Neural progenitor cell (in vitro differentiated cells): ENCODE measurements around the gene PLA2R1. TPM values are rescaled to one million over a fixed set of nuclear protein-coding genes. Genes with fewer than 3 reads are reported as not detected.
A peak's percentile ranks its signal among the peaks of the same experiment; 100 is the strongest.

Experiments
- DNase-seq: peaks from one replicate; pipeline ENCODE4 v3.0.0-alpha.2; 2016; ENCODE audit warnings: low spot score
- H2AFZ ChIP-seq: fragments of 200-600 bp; sonication (generic); replicated peaks from 2 replicates; pipeline ENCODE4 v1.6.1; 2016; ENCODE audit warnings: antibody characterized with exemption
- H3F3A ChIP-seq: fragments of 200-600 bp; sonication (generic); 2 replicates; pipeline ENCODE4 v1.6.1; 2016; ENCODE audit warnings: antibody characterized with exemption, low read depth
- H3K27ac ChIP-seq: fragments of 200-600 bp; sonication (generic); 2 replicates; pipeline ENCODE4 v1.5.1; 2016; ENCODE audit warnings: mild to moderate bottlenecking
- H3K27me3 ChIP-seq: fragments of 200-600 bp; sonication (generic); 2 replicates; pipeline ENCODE4 v1.6.1; 2016; ENCODE audit warnings: mild to moderate bottlenecking, moderate library complexity
- H3K36me3 ChIP-seq: fragments of 200-600 bp; sonication (generic); 2 replicates; pipeline ENCODE4 v1.5.1; 2016
- H3K4me1 ChIP-seq: fragments of 200-600 bp; sonication (generic); 2 replicates; pipeline ENCODE4 v1.6.1; 2016; ENCODE audit warnings: mixed run types
- H3K4me2 ChIP-seq: fragments of 200-600 bp; sonication (generic); 2 replicates; pipeline ENCODE4 v1.6.1; 2016
- H3K4me3 ChIP-seq: fragments of 200-600 bp; sonication (generic); 2 replicates; pipeline ENCODE4 v1.5.1; 2016
- H3K79me2 ChIP-seq: fragments of 200-600 bp; sonication (generic); 2 replicates; pipeline ENCODE4 v1.6.1; 2016; ENCODE audit warnings: low read depth
- H3K9ac ChIP-seq: fragments of 200-600 bp; sonication (generic); 2 replicates; pipeline ENCODE4 v1.6.1; 2016
- H3K9me3 ChIP-seq: fragments of 200-600 bp; sonication (generic); 2 replicates; pipeline ENCODE4 v1.5.1; 2016; ENCODE audit warnings: low read depth
- H4K20me1 ChIP-seq: fragments of 200-600 bp; sonication (generic); 2 replicates; pipeline ENCODE4 v1.6.1; 2016; ENCODE audit warnings: low read depth
- H3K27ac Mint-ChIP-seq: 3 replicates; pipeline ENCODE4 v1.8.0; 2021; ENCODE audit warnings: mixed read lengths
- H3K27me3 Mint-ChIP-seq: 2 replicates; pipeline ENCODE4 v1.8.0; 2022; ENCODE audit warnings: low read depth, mild to moderate bottlenecking, inconsistent platforms, moderate library complexity, mixed read lengths; ENCODE audit not compliant: insufficient read depth
- H3K36me3 Mint-ChIP-seq: 3 replicates; pipeline ENCODE4 v1.8.0; 2021; ENCODE audit warnings: mixed read lengths
- H3K4me1 Mint-ChIP-seq: 3 replicates; pipeline ENCODE4 v1.8.0; 2021; ENCODE audit warnings: mixed read lengths
- H3K4me3 Mint-ChIP-seq: 3 replicates; pipeline ENCODE4 v1.8.0; 2021; ENCODE audit warnings: mild to moderate bottlenecking, moderate library complexity, mixed read lengths
- H3K9me3 Mint-ChIP-seq: 3 replicates; pipeline ENCODE4 v1.8.0; 2020; ENCODE audit warnings: mixed read lengths
- CTCF ChIP-seq: fragments of 200-600 bp; sonication (generic); IDR thresholded peaks from 2 replicates; pipeline ENCODE4 v1.5.1; 2017; ENCODE audit warnings: antibody characterized with exemption, mild to moderate bottlenecking
- EZH2 ChIP-seq: fragments of 200-600 bp; sonication (generic); IDR thresholded peaks from 2 replicates; pipeline ENCODE4 v1.6.1; 2017; ENCODE audit warnings: antibody characterized with exemption, mild to moderate bottlenecking, moderate library complexity
- EZH2phosphoT487 ChIP-seq: fragments of 200-600 bp; sonication (generic); IDR thresholded peaks from 2 replicates; pipeline ENCODE4 v1.6.1; 2017; ENCODE audit warnings: antibody characterized with exemption
- total RNA-seq: library from RNA; depleted of rRNA; stranded (reverse); fragments of >200 nt; gene quantifications from 2 replicates; pipeline ENCODE4 v1.2.3, GENCODE V29; 2015; ENCODE audit warnings: low replicate concordance

Gene PLA2R1
- total RNA-seq, 1 donor from 2014 or later, result 0.45 TPM

GRCh38 chr2:160028431-160029269, 33.8 kb downstream of the PLA2R1 start:
- no peaks in the 10 kb centered on the region for H3K27me3 Mint-ChIP-seq
- no peak overlapping the region for H3K4me2 ChIP-seq
- no peaks in the 10 kb centered on the region for H3F3A ChIP-seq
- H3K36me3 Mint-ChIP-seq, result no peaks in the 10 kb centered on the region
- DNase-seq, result no peak
- H3K27ac Mint-ChIP-seq, result no peak overlapping the region
- TF ChIP-seq EZH2 (no peak), CTCF (no peak), EZH2phosphoT487 (no peak)
- no peak overlapping the region for H3K9ac ChIP-seq
- H3K4me1 Mint-ChIP-seq, result no peaks in the 10 kb centered on the region
- no peak overlapping the region for H3K4me3 Mint-ChIP-seq
- H3K79me2 ChIP-seq, result no peaks in the 10 kb centered on the region
- no peaks in the 10 kb centered on the region for H3K36me3 ChIP-seq
- no peaks in the 10 kb centered on the region for H4K20me1 ChIP-seq
- H3K9me3 ChIP-seq, result no peaks in the 10 kb centered on the region
- H2AFZ ChIP-seq, result no peak overlapping the region
- no peak overlapping the region for H3K27ac ChIP-seq
- H3K4me1 ChIP-seq, result no peaks in the 10 kb centered on the region
- no peak overlapping the region for H3K4me3 ChIP-seq
- no peaks in the 10 kb centered on the region for H3K9me3 Mint-ChIP-seq
- no peaks in the 10 kb centered on the region for H3K27me3 ChIP-seq

- no peaks in the 10 kb centered on the region for H4K20me1 ChIP-seq
- TF ChIP-seq EZH2phosphoT487 (no peak), CTCF (peak; percentile 57), EZH2 (no peak)
- no peaks in the 10 kb centered on the region for H3K4me1 Mint-ChIP-seq
Observed at GRCh38 chr2:160022162-160022561, 40.3 kb downstream of the PLA2R1 start.

GRCh38 chr2:160019374-160020090, 42.9 kb downstream of the PLA2R1 start:
- Histone ChIP-seq H3K36me3 (no peaks in the 10 kb centered on the region), H3K4me1 (no peaks in the 10 kb centered on the region), H3F3A (no peaks in the 10 kb centered on the region), H3K79me2 (no peaks in the 10 kb centered on the region), H3K9ac (no peak overlapping the region), H3K4me3 (no peak overlapping the region), H3K4me2 (no peak overlapping the region), H2AFZ (no peak overlapping the region), H3K27me3 (no peaks in the 10 kb centered on the region), H4K20me1 (no peaks in the 10 kb centered on the region), H3K9me3 (peaks cover 7% of the 10 kb centered on the region), H3K27ac (no peak overlapping the region)
- TF ChIP-seq EZH2phosphoT487 (no peak), EZH2 (no peak), CTCF (no peak)
- Mint-ChIP-seq H3K27me3 (no peaks in the 10 kb centered on the region), H3K36me3 (no peaks in the 10 kb centered on the region), H3K9me3 (peaks cover 10% of the 10 kb centered on the region), H3K27ac (no peak overlapping the region), H3K4me3 (no peak overlapping the region), H3K4me1 (no peaks in the 10 kb centered on the region)
- no peak for DNase-seq

More at GRCh38 chr2:160022162-160022561, 40.3 kb downstream of the PLA2R1 start:
- DNase-seq, result no peak
- Histone ChIP-seq H3K4me2 (no peak overlapping the region), H3K9me3 (peaks cover 7% of the 10 kb centered on the region), H3K27ac (no peak overlapping the region), H3K4me1 (no peaks in the 10 kb centered on the region), H2AFZ (no peak overlapping the region), H3K4me3 (no peak overlapping the region), H3K27me3 (no peaks in the 10 kb centered on the region), H3K9ac (no peak overlapping the region), H3K79me2 (no peaks in the 10 kb centered on the region), H3K36me3 (no peaks in the 10 kb centered on the region), H3F3A (no peaks in the 10 kb centered on the region)
- no peak overlapping the region for H3K27ac Mint-ChIP-seq
- H3K9me3 Mint-ChIP-seq, result peaks cover 10% of the 10 kb centered on the region
- H3K27me3 Mint-ChIP-seq, result no peaks in the 10 kb centered on the region
- H3K4me3 Mint-ChIP-seq, result no peak overlapping the region
- no peaks in the 10 kb centered on the region for H3K36me3 Mint-ChIP-seq
